ENCODE results near the gene LRWD1. TPM values are rescaled to one million over a fixed set of nuclear protein-coding genes. Genes with fewer than 3 reads are reported as not detected.
"Not testable (repeated sequence)": the region's sequence is repeated elsewhere in the genome, so short reads cannot be mapped to it uniquely, and the experiment has no call there.

Gene LRWD1
- total RNA-seq, 1 donor from 2014 or later, result 23.3 TPM

GRCh38 chr7:102493220-102493935 lies 28.6 kb downstream of the LRWD1 start:
- intact Hi-C loops (cut with micrococcal nuclease), result not testable (repeated sequence)

DNA sequence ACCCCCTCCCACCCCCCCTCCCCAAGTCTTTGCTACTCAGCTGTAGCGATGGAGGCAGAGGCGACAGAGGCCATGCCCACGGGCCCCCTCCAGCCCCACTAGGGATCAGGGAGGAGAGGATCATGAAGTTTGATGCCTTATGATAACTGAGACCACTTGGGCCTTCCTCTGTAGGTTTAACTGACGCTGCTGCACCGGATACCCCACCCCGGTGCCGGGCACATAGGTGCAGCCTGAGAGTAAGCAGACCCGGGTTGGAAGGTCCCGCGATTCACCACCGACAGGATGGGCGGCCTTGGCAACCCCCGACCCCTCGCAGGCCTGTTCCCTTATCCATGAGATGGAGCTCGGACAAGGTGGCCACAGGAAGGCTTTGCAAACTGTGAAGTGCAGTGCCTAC lies 29.2 kb downstream of the LRWD1 start:
- intact Hi-C loops (cut with micrococcal nuclease), result not testable (repeated sequence)

GRCh38 chr7:102494473-102495149 lies 29.8 kb downstream of the LRWD1 start:
- intact Hi-C loops (cut with micrococcal nuclease), result not testable (repeated sequence)

DNA sequence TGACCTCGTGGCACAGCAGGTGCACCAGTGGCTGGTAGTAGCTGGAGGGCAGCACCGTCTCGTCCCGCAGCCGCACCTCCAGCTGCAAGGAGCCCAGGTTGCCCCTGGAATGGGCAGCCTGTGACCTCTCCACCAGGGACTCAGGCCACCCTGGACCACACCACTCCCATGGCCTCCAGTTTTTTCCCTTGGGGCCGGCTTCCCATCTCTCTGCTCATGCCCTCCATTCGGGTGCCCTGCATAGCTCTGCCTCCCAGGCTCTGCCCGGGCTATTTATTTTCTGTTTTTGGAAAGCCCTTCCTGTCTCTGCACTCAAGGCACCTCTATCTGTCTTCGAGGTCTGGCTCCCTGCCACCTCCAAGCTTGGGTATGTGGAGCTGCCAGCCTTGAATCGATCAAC lies 32.1 kb downstream of the LRWD1 start:
- intact Hi-C loops (cut with micrococcal nuclease), result not testable (repeated sequence)

- intact Hi-C loops (cut with micrococcal nuclease), result not testable (repeated sequence)
Observed at GRCh38 chr7:102497308-102497707, 32.5 kb downstream of the LRWD1 start.

DNA sequence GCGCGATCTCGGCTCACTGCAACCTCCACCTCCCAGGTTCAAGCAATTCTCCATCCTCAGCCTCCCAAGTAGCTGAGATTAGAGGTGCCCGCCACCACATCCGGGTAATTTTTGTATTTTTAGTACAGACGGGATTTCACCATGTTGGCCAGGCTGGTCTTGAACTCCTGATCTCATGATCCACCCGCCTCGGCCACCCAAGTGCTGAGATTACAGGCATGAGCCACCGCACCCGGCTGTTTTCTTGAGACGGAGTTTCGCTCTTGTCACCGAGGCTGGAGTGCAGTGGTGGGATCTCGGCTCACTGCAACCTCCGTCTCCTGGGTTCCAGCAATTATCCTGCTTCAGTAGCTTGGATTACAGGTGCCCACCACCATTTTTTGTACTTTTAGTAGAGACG lies 33.5 kb downstream of the LRWD1 start:
- intact Hi-C loops (cut with micrococcal nuclease), result not testable (repeated sequence)

DNA sequence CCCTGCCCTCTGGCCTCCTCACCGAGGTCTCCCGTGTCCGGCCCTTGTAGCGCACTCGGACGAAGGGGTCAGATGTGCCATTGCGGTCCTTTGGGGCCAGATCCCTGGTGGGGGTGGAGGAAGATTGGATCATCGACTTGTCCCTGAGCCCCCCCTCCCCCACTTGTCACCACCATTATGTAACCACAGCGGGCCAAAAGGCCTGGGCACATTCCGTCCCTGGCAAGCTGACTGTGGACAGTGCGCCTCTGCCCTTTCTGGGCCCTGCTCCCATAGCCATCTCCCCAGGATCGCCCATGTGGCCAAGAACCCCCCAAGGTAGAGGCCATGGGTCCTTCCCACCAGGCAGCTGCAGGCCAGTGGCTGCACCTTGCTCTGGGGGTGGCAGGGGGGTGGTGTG lies 38.4 kb downstream of the LRWD1 start:
- intact Hi-C loops (cut with micrococcal nuclease), result not testable (repeated sequence)

DNA sequence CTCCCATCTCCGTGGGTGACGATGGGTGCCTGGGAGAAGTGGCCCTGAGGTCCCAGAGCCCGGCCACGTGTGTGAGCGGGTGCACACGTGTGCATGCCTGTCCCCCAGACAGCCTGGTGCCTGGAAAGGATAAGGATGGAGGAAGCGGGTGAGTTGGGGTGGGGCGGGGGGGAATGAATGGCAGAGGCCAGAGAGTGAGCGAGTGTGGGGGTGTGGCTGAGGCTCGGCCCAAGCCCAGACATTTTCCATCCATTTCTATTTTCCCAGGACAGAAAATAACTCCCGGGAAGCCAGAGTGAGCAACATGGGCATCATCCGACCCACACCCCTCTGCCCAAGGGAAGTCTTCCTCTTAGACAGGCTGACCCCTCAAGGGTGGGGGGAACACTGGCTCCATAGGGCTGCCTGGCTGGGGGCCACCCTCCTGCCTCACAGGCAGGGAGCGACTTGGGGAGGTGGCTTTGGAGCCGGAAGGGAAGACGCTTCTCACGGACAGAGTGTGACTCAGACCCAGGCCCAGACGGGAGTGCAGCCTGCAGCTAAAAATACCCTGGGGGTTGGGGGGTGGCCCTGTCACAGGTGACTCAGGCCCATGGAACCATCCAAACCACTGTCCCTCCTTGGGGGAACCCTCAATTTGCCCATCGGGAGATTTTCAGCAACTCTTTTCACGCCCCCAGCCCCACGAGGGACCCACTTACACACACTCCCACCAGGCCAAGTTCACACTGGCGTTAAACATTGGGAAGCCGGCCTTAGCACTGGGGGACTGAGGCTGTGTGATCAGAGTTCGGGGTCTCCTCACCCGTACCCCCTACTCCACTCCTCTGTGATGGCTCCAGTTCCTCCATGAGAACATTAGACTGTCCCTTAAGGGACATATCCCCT lies 40.8 kb downstream of the LRWD1 start:
- intact Hi-C loops (cut with micrococcal nuclease), result not testable (repeated sequence)

- intact Hi-C loops (cut with micrococcal nuclease), result not testable (repeated sequence)
Observed at GRCh38 chr7:102507410-102508088, 42.8 kb downstream of the LRWD1 start.

DNA sequence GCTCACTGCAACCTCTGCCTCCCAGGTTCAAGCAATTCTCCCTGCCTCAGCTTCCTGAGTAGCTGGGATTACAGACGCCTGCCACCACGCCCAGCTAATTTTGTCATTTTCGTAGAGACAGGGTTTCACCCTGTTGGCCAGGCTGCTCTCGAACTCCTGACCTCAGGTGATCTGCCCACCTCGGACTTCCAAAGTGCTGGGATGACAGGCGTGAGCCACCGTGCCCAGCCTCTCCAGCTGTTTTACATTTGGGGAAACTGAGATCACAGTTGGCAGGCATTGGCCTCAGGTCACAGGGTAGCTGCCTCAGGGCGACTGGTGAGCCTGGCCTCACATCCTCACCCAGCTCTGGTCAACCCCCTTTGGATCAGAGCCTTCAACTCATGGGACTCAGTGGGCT lies 45.8 kb downstream of the LRWD1 start:
- intact Hi-C loops (cut with micrococcal nuclease), result not testable (repeated sequence)

DNA sequence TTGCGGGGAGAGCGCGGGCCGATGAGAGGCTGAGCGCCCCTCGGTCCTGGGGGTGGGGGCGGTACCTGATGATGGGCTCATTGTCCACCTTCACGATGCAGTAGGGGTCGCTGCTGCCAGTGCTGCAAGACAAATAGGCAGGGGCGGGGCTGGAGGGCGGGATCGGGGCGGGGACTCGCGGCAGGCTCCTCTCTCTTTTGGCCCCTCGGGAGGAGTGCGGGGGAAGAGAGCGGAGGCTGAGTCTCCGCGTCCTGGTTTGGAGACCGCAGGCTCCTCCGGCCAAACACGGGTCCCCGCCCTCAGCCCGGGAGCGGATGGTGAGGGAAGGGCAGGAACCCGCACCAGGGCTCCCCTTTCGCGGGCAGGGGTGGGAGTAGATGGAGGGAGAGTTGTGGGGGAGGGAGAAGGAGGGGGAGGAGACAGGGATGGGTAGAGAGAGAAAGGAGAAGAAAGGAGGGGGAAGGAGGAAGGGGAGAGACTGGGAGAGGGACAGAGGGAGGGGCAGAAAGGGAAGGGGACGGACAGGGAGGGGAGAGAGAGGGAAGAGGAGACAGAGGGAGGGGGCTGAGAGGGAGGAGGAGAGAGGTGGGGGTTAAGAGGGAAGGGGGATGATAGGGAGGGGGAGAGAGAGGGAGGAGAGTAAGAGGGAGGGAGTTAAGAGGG lies 47.2 kb downstream of the LRWD1 start:
- intact Hi-C loops (cut with micrococcal nuclease), result not testable (repeated sequence)

DNA sequence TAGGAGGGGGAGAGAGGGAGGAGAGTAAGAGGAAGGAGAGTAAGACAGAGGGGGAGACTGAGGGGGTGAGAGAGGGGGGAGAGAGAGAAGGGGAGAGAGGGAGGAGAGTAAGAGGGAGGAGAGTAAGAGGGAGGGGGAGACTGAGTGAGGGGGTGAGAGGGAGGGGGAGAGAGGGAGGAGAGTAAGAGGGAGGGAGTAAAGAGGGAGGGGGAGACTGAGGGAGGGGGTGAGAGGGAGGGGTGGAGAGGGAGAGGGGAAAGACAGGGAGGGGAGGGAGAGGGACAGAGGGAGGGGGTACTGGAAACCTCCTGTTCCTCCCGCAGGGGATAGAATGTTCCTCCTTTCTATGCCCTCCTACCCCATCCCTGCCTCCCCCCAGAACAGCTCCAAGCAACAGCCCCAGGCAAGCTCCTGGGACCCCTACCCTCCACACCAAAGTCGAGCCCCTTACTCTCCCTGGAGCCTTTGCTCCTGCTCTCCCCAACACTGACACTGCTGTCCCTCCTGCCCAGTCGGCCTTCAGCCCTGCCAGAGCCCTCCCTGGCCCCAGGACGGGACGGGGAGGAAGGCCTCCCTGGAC lies 47.9 kb downstream of the LRWD1 start:
- intact Hi-C loops (cut with micrococcal nuclease), result not testable (repeated sequence)

- intact Hi-C loops (cut with micrococcal nuclease), result not testable (repeated sequence)
Observed at GRCh38 chr7:102514881-102515721, 50.3 kb downstream of the LRWD1 start.

DNA sequence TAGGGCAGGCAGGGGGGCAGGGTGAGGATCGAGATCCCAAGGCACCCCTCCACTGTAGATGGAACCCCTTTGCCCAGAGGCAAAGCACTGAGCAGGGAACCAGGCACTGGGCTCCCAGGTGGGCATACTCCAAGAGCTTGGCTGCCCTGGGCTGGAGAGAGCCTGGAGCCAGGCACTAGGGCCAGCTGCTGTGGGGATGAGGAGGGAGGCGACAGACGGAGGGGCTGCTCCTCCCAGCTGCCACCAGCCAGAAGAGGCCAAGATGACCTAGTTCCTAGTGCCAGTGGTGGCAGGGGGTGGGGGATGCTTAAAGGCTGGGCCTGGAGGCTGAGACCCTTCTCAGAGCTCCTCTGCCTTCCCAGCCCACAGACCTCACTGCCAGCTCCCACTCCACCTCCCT lies 51.1 kb downstream of the LRWD1 start:
- intact Hi-C loops (cut with micrococcal nuclease), result not testable (repeated sequence)

GRCh38 chr7:102516951-102517350 lies 52.2 kb downstream of the LRWD1 start:
- intact Hi-C loops (cut with micrococcal nuclease), result not testable (repeated sequence)

DNA sequence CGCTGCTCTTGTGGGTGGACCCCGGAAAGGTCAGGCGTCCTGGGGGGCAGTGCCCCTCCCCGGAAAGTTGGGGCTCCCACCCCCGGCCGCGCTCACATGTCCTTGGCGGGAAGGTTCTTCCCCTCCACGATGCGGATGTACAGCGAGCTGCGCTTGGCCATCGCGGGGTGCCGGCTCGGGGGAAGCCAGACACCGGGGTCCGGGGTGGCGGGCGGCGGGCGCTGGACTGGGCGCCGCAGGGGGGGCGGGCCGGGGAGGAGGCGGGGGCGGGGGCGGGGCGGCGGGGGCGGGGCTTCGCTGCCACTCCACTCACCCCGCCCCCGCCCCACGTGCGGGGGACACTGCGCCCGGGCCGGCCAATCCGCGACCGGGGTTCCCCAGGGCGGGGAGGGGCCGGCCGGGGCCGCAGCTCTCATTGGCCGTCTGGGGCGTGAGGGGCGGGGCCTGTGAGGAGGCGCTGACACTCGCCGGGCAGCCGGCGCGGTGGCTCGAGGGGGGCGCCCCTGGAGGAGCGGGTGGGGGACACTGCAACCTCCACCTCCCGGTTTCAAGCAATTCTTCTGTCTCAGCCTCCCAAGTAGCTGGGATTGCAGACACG lies 52.9 kb downstream of the LRWD1 start, which contains the start of gene RASA4B:
RASA4B (minus strand) TSS at position 228 of the 598 bp plus-strand sequence; CDS start at position 161, 67 bp downstream.
- intact Hi-C loops (cut with micrococcal nuclease), result not testable (repeated sequence)

GRCh38 chr7:102520797-102521196 lies 56.0 kb downstream of the LRWD1 start:
- intact Hi-C loops (cut with micrococcal nuclease), result not testable (repeated sequence)
